Small intestine (tissue), 7 donors: ENCODE results near the gene TMTC4. TPM values are rescaled to one million over a fixed set of nuclear protein-coding genes. Genes with fewer than 3 reads are reported as not detected.
"Not testable (repeated sequence)": the region's sequence is repeated elsewhere in the genome, so short reads cannot be mapped to it uniquely, and the experiment has no call there.

Experiments used
- DNase-seq, 2 donors: peaks; one replicate each; pipeline versions ENCODE4 v3.0.0 to v3.0.0-alpha.2; 2013
- FAIRE-seq: peaks from 2 replicates; lab custom pipeline; 2012; peaks lifted over from hg19 to GRCh38; lab: Jason Lieb, UNC
- H3K27ac ChIP-seq, 3 donors: one replicate each; pipeline ENCODE4 v1.5.1; 2013; ENCODE audit warnings: low read length in 2 of 3, mild to moderate bottlenecking in 2 of 3, control low read depth in 1 of 3, inconsistent platforms in 1 of 3, low read depth in 1 of 3, moderate library complexity in 1 of 3
- H3K27me3 ChIP-seq, 3 donors: one replicate each; pipeline ENCODE4 v1.6.1; 2013; ENCODE audit warnings: low read length in 3 of 3, inconsistent platforms in 1 of 3; ENCODE audit not compliant: control insufficient read depth in 3 of 3, insufficient read depth in 3 of 3
- H3K36me3 ChIP-seq, 3 donors: one replicate each; pipeline ENCODE4 v1.6.1; 2013; ENCODE audit warnings: low read length in 3 of 3, inconsistent platforms in 1 of 3, low read depth in 1 of 3, mild to moderate bottlenecking in 1 of 3, moderate library complexity in 1 of 3; ENCODE audit not compliant: control insufficient read depth in 3 of 3, insufficient read depth in 2 of 3
- H3K4me1 ChIP-seq, 3 donors: one replicate each; pipeline ENCODE4 v1.6.1; 2013; ENCODE audit warnings: low read length in 2 of 3, inconsistent platforms in 1 of 3, low read depth in 1 of 3, mild to moderate bottlenecking in 1 of 3, moderate library complexity in 1 of 3; ENCODE audit not compliant: control insufficient read depth in 3 of 3, insufficient read depth in 2 of 3
- H3K4me3 ChIP-seq, 3 donors: one replicate each; pipeline ENCODE4 v1.5.1; 2013; ENCODE audit warnings: low read length in 3 of 3, control low read depth in 1 of 3, inconsistent platforms in 1 of 3, low read depth in 1 of 3, mild to moderate bottlenecking in 1 of 3, moderate library complexity in 1 of 3
- H3K9me3 ChIP-seq, 2 donors: one replicate each; pipeline ENCODE4 v1.6.1; 2013; ENCODE audit warnings: low read depth in 1 of 2, low read length in 1 of 2; ENCODE audit not compliant: control insufficient read depth in 2 of 2, insufficient read depth in 1 of 2
- WGBS, 3 donors: extraction: QIAGEN DNeasy Blood & Tissue Kit; methylation state at CpG; one replicate each; pipeline ENCODE4 v1.1.7; 2013; 5-methylcytosine and 5-hydroxymethylcytosine counted together
- polyA plus RNA-seq, 4 donors: library from polyadenylated mRNA; stranded (reverse) in 3 of 4; unstranded in 1 of 4; fragments of 200-250 nt in 3 of 4; fragments of 120-200 nt in 1 of 4; gene quantifications; one replicate each; pipeline versions ENCODE4 v1.2.1 to v1.2.3, GENCODE V29; 2013
- donor health status: healthy with polysubstance abuse.
- donor health status: control.
- donor health status: control.
- donor health status: Bipolar disorder and iron deficiency.
- donor health status: healthy.

TMTC4 gene
- polyA plus RNA-seq, 4 donors: 6.3 to 27.7 (median 8.8) TPM

DNA sequence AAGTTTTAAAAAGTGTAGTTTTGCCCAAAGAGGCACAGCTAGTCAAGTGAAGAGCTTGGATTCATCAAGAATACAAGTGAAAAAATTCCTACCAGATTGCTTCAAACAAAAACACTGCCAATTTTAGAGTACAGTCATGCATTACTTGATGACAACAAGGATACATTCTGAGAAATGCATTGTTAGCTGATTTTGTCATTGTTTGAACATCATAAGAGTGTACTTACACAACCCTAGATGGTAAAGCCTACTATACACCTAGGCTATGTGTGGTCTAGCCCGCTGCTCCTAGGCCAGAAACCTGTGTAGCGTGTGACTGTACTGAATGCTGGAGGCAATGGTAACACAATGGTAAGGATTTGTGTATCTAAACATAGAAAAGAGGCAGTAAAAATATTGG is 41.1 kb downstream of the TMTC4 start:
- no peak overlapping the region for H3K27ac ChIP-seq
- H3K4me1 ChIP-seq: no peaks in the 10 kb centered on the region
- no peak for FAIRE-seq
- no peaks in the 10 kb centered on the region for H3K9me3 ChIP-seq
- peaks cover 3 to 40% (median 12%) of the 10 kb centered on the region in 3 donors for H3K36me3 ChIP-seq
- DNase-seq: no peak
- 87 to 98% (median 89%) methylated on average over 2 of the region's 2 CpGs for WGBS, 3 donors
- H3K4me3 ChIP-seq: no peak overlapping the region
- no peaks in the 10 kb centered on the region for H3K27me3 ChIP-seq

GRCh38 chr13:100630555-100630954 is 44.0 kb downstream of the TMTC4 start:
- no peaks in the 10 kb centered on the region for H3K9me3 ChIP-seq
- H3K4me3 ChIP-seq: no peak overlapping the region
- H3K27ac ChIP-seq: no peak overlapping the region
- no peaks in the 10 kb centered on the region for H3K4me1 ChIP-seq
- DNase-seq (no peak), FAIRE-seq (no peak)
- WGBS, 3 donors: 77 to 82% (median 80%) methylated on average over 8 of the region's 8 CpGs
- peaks cover 3 to 39% (median 7%) of the 10 kb centered on the region in 3 donors for H3K36me3 ChIP-seq
- no peaks in the 10 kb centered on the region for H3K27me3 ChIP-seq

DNA sequence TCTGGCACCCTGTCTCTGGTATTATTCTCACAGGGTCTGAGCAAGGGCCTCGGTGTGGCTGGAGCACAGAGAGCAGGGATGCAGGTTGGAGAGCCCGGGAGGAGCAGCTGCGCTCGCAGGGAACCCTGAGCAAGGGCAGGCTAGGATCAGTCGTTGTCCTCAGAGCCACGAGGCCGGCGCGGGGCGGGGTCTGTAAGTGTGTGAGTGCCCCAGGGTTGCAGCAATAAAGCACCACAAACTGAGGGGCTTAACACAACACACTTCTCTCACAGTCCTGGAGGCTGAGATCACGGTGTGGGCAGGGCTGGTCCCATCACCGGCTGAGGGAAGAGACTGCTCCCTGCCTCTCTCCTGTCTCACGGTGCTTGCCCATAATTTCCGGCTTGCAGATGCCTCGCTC is 47.5 kb downstream of the TMTC4 start:
- 88 to 93% (median 93%) methylated on average over 15 of the region's 15 CpGs for WGBS, 3 donors
- peaks cover 2 to 42% (median 4%) of the 10 kb centered on the region in 3 donors for H3K36me3 ChIP-seq

GRCh38 chr13:100625447-100625846 is 49.1 kb downstream of the TMTC4 start:
- Histone ChIP-seq H3K27me3 (no peaks in the 10 kb centered on the region), H3K27ac (no peak overlapping the region), H3K4me1 (no peaks in the 10 kb centered on the region), H3K9me3 (peaks cover 0 to 3% of the 10 kb centered on the region in 2 donors), H3K4me3 (no peak overlapping the region), H3K36me3 (peaks cover 2 to 47% (median 4%) of the 10 kb centered on the region in 3 donors)
- 88 to 93% (median 92%) methylated on average over 9 of the region's 9 CpGs for WGBS, 3 donors
- FAIRE-seq: no peak
- no peak for DNase-seq

More for the DNA sequence above, 47.5 kb downstream of the TMTC4 start:
- no peak for FAIRE-seq
- Histone ChIP-seq H3K27me3 (no peaks in the 10 kb centered on the region), H3K4me1 (no peaks in the 10 kb centered on the region), H3K4me3 (no peak overlapping the region), H3K27ac (no peak overlapping the region), H3K9me3 (no peaks in the 10 kb centered on the region)
- no peak for DNase-seq

- Histone ChIP-seq H3K9me3 (peaks cover 0 to 9% of the 10 kb centered on the region in 2 donors), H3K4me3 (no peak overlapping the region), H3K27me3 (no peaks in the 10 kb centered on the region), H3K27ac (no peak overlapping the region), H3K4me1 (no peaks in the 10 kb centered on the region), H3K36me3 (peaks cover 2 to 27% (median 4%) of the 10 kb centered on the region in 3 donors)
- WGBS, 3 donors: 81 to 97% (median 94%) methylated on average over 4 of the region's 4 CpGs
- FAIRE-seq (no peak), DNase-seq (no peak)
Measured at GRCh38 chr13:100620792-100621191, 53.8 kb downstream of the TMTC4 start.

DNA sequence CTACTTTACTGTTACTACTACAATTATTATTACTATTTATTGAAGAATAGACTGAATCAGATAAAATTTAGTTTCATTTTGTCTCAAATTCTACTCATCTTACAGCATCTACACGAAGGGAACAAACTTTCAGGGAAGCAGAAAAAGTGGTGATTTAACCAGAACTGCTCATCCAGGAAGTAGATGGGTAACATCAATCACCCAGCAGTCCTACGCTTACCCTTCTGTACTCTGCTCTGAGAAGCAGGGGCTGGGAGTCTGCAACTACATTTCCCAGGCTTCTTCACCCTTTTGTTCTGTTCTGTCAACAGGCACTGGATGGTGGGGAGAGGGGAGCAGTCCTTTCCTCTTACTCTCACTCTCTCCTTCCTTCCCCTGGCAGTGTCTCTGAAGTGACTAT is 54.7 kb downstream of the TMTC4 start:
- FAIRE-seq (no peak), DNase-seq (no peak)
- no peak overlapping the region for H3K4me3 ChIP-seq
- no peaks in the 10 kb centered on the region for H3K27me3 ChIP-seq
- no peak overlapping the region for H3K27ac ChIP-seq
- peaks cover 0 to 23% (median 4%) of the 10 kb centered on the region in 3 donors for H3K36me3 ChIP-seq
- WGBS, 3 donors: 77 to 96% (median 85%) methylated on average over 2 of the region's 2 CpGs
- no peaks in the 10 kb centered on the region for H3K4me1 ChIP-seq
- peaks cover 0 to 9% of the 10 kb centered on the region in 2 donors for H3K9me3 ChIP-seq

DNA sequence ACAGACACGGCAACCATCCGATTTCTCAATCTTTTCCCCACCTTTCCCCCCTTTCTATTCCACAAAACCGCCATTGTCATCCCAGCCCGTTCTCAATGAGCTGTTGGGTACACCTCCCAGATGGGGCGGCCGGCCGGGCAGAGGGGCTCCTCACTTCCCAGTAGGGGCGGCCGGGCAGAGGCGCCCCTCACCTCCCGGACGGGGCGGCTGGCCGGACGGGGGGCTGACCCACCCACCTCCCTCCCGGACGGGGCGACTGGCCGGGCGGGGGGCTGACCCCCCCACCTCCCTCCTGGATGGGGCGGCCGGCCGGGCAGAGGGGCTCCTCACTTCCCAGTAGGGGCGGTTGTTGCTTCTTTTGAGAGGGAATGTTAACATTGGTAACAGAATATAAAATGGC is 55.7 kb downstream of the TMTC4 start:
- not testable (repeated sequence) for DNase-seq, H3K4me3 ChIP-seq, H3K4me1 ChIP-seq, H3K27me3 ChIP-seq, H3K27ac ChIP-seq, FAIRE-seq, H3K9me3 ChIP-seq
- peaks cover 0 to 19% (median 4%) of the 10 kb centered on the region in 3 donors for H3K36me3 ChIP-seq
- 96 to 98% (median 98%) methylated on average over 20 to 22 of the region's 24 CpGs for WGBS, 3 donors

DNA sequence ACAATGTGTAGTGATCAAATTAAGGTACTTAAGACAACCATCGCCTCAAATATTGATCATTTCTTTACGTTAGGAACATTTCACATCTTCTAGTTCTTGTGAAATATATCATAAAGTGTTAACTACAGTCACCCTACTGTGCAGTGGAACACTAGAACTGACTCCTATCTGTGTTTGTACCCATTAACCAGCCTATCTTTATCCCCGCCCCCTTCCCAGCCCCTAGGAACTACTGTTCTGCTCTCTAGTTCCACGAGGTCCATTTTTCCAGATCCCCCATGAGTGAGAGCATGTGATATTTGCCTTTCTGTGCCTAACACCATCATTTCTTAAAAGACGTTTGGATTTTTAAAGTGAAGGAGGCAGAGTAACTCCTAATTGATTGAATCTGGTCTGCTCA is 61.6 kb downstream of the TMTC4 start:
- Histone ChIP-seq H3K4me3 (no peak overlapping the region), H3K9me3 (peaks cover 0 to 6% of the 10 kb centered on the region in 2 donors), H3K27ac (peak overlapping the region in 1 of 3 donors; percentile 39), H3K27me3 (no peaks in the 10 kb centered on the region), H3K36me3 (peaks cover 0 to 18% (median 0%) of the 10 kb centered on the region in 3 donors), H3K4me1 (peaks cover 0 to 16% (median 3%) of the 10 kb centered on the region in 3 donors)
- DNase-seq: peak in 1 of 2 donors; percentile 58
- no peak for FAIRE-seq
- 77 to 86% (median 84%) methylated on average over 5 of the region's 5 CpGs for whole genome bisulfite sequencing, 3 donors
